NCI-H345 treated with DMSO at 0.1 percent for 48 hours (cell line): ENCODE measurements around the gene RAB20.
"Not testable (repeated sequence)": the region's sequence is repeated elsewhere in the genome, so short reads cannot be mapped to it uniquely, and the experiment has no call there.

ENCODE experiments used
- DNase-seq: peaks from one replicate; lab custom pipeline; 2025; ENCODE audit not compliant: unreplicated experiment; lab: John Stamatoyannopoulos, UW

Gene RAB20

DNA sequence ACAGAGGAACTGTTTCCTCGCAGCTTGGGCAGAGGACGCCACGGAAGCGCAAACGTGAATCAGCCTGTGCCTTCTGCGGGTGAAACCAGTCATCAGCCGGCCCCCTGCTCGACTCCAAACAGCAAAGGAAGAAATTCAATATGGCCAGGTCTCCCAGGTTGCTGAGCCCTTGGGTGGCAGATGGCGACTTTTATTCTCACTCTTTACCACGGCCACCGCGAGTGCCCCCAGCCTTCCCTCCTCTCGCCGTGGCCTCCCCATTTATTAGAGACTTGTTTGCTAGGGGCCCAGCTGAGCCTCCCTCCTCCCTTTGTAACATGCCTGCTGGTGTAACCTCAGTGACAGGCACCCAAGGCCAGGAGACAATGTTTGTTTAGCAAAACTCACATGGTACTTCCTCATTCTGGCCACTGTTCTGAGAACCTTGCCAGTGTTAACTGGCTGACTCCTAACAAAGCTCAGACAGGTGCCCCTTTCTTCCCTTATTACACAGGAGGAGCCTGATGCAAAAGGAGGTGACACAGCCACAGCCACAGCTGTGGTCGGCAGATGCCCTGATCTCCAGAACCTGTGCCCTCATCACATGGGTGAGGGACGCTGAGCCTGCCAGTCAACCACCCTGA is 5.8 kb downstream of the RAB20 start:
- DNase-seq: no peak

- DNase-seq: no peak
Observed at GRCh38 chr13:110554946-110555345, 6.6 kb downstream of the RAB20 start.

DNA sequence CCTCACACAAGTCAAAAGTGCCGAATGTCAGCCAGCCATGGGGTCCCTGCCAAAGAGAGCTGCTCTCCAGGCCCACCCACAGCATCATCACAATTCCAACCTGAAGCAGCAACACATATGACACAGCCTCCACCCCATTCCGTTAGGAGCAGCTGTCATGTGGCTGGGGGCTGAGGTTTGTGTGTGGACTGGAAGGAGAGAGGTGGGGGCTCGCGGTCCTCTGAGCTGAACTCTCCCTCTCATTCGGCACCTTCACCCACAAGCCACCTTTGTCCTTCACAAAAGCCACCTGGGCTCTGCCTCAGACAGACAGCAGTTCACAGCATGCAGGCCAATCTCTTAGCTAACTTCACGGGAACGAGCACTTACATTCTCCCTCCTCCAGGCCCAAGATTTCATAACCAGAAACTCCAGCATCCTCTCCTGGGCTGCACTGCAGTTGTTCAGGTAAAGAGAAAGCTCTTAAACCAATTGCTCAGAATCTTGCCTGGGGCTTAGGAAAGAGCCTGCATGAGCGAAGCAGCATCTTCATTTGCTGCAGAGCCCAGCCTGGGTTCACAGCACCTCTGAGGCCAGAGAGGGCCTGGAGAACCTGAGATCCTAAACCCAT is 7.2 kb downstream of the RAB20 start:
- no peak for DNase-seq

GRCh38 chr13:110553417-110553816 is 8.1 kb downstream of the RAB20 start:
- DNase-seq: no peak

DNA sequence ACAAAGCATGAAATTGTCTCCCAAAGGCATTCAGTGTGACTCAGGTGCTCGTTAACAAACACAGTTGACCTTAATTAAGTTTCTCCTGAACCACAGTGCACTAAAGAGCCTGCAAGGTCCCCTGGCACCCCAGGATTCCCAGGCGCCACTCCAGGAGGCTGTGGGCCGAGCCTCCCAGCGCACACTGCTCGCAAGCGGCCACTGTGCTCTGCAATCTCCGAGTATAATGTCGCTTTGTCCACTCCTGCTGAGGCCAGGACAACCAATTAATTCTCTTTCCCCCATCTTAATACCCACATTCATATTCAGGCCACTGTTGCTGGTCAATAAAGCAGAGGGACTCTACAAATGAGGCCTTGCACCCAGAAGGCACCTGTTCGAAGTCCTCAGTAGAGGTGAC is 8.8 kb downstream of the RAB20 start:
- DNase-seq: no peak

GRCh38 chr13:110551284-110551683 is 10.2 kb downstream of the RAB20 start:
- no peak for DNase-seq

GRCh38 chr13:110549795-110550160 is 11.7 kb downstream of the RAB20 start:
- DNase-seq: no peak

DNA sequence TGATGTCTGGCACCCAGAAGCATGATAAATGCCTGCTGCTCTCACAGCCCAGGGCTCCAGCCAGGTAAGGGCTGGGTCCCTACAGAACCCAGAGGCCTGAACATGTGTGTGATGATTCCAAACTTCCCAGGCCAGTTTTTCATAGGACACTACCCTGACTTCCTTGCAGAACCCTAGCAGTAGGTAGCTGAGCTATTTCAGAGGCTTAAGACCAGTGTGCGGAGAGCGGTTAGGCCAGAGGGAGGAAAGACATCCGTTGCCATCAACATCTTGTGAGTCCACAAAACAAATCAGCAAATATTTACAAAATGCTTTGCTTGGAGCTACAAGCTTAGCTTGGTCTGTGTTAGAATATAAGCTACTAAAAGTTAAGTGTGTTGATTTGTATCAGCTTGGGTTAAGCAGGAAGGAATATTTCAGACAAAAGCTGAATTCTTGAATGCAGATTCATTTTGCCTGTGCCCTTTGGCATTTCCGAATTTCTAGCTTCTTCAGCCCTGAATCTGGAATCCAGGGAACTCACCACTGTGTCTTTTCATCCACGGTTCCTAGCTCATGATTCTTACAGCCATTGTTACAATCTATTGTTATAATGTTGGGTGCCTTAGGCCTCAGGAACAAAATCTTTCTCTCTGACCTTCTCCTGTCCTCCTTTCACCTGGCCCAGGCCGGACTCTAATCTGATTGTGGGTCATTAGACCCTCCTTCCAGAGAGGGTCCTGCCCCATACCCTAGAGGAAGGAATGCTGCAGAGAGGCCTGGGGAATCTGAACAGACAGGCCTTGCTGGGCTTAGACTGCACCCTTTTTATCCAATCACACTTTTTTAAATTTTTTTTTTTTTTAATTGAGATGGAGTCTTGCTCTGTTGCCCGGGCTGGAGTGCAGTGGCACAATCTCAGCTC is 12.4 kb downstream of the RAB20 start:
- DNase-seq: no peak

GRCh38 chr13:110546926-110547325 is 14.6 kb downstream of the RAB20 start:
- DNase-seq: no peak

- DNase-seq: no peak
Observed at GRCh38 chr13:110546378-110546777, 15.1 kb downstream of the RAB20 start.

- no peak for DNase-seq
Observed at GRCh38 chr13:110542169-110542796, 19.2 kb downstream of the RAB20 start.

DNA sequence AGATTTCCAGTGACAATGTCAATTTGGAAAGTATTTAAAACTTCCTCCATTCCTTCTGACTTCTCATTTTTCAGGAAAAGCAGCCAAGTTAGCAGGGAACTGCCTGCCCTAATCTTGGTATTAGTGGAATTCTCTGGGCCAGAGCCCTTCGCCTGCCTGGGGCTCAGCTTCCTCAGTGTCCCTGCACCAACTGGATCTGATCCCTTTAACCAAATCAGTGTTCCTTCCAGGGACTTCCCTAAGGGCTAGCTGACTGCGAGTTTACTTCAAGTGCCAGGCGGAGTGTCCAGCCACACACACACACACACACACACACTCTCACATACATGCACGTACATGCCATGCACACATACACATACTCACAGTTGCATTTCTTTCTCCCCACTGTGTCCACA is 20.0 kb downstream of the RAB20 start:
- no peak for DNase-seq

DNA sequence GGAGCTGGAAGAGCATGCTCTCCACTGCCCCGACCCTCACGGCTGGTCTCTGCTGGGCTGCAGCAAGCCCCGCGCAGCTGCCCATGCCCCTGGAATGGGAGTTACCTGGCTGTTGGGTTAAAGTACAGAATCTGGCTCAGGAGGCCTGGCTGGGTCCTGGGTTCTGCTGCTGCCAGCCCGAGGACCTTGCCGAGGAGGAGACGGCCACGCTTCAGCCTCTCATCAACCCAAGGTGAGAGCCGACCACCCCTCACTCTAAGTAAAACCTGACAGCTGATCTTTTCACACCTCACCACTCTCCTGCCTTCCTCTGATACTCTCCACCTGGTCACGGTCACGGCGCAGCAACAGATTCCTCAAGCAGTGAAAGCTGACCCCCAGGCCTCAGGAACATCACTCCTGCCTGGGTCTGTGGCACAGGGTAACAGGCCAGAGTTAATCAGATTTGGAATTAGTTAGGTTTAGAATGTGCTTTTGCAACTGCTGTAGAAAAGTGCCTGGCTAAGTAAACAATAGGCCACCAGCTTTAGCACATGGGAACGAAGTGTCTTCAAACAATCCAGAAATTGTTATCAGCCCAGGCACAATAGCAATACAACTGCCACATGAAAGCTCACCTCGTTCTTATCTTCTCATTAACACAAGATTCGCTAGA is 20.5 kb downstream of the RAB20 start:
- no peak for DNase-seq

GRCh38 chr13:110539894-110540293 is 21.6 kb downstream of the RAB20 start:
- DNase-seq: no peak

GRCh38 chr13:110538632-110539031 is 22.9 kb downstream of the RAB20 start:
- no peak for DNase-seq

GRCh38 chr13:110536006-110536693 is 25.4 kb downstream of the RAB20 start:
- DNase-seq: no peak

- no peak for DNase-seq
Observed at GRCh38 chr13:110535526-110535925, 26.0 kb downstream of the RAB20 start.

- DNase-seq: no peak
Observed at GRCh38 chr13:110533771-110534670, 27.5 kb downstream of the RAB20 start.

DNA sequence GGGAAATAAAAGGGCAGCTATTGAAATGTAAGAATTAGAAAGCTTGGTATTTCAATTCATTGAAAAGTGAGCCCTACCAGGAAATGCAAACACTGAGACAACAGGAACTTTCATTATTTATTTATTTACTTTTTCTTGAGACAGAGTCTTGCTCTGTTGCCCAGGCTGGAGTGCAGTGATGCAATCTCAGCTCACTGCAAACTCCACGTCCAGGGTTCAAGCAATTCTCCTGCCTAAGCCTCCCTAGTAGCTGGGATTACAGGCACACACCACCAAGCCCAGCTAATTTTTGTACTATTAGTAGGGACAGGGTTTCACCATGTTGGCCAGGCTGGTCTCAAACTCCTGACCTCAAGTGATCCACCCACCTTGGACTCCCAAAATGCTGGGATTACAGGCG is 29.3 kb downstream of the RAB20 start:
- DNase-seq: not testable (repeated sequence)

GRCh38 chr13:110531671-110532083 is 29.8 kb downstream of the RAB20 start:
- no peak for DNase-seq
